ENCODE measurements around the gene SLC4A5. TPM values are rescaled to one million over a fixed set of nuclear protein-coding genes. Genes with fewer than 3 reads are reported as not detected.
"Not testable (repeated sequence)": the region's sequence is repeated elsewhere in the genome, so short reads cannot be mapped to it uniquely, and the experiment has no call there.

The SLC4A5 gene
- total RNA-seq, 1 donor from 2014 or later: 0.43 TPM

- DNase-seq (ENCODE audit: low read depth): no peak
These were observed 103.9 kb downstream of the SLC4A5 start for GRCh38 chr2:74239346-74239745.

DNA sequence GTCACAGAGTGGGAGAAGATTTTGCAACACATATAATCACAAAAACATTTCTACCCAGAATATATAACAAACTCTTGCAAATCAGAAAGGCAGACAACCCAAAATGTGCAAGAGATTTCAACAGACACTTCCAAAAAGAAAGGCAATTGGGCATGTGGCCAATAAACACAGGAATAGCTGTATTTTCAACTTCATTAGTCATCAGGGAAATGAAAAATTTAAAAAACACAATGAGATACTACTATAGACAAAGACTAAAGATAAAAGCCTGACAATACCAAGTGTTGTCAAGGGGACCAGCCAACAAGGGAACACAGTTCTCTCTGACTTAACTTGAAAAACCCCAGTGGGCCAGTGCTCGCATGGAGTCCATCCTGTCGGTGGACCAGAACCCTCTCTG lies 104.3 kb downstream of the SLC4A5 start:
- DNase-seq (ENCODE audit: low read depth): peak; percentile 46

- no peak for DNase-seq (ENCODE audit: low read depth)
These were observed 108.2 kb downstream of the SLC4A5 start for GRCh38 chr2:74235041-74235440.

DNA sequence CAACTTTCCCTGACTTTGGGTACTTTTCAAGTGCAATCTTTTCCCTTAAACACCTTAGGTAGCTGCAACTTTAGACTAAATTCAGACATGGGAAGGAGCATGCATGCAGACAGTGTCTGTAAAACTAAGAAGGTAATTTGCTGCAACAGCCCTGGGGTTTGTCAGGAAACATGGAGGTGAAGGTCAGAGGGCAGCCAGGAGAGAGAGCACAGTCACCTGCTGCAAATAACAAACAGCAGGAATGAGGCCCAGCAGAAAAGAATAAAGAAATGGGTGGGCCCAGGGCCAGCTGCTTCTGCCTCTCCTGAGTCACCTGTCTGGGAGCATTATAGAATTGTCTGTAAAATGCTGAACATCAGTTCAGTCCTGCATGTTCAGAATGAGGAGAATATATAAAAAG lies 109.6 kb downstream of the SLC4A5 start:
- DNase-seq (ENCODE audit: low read depth): no peak

- DNase-seq (ENCODE audit: low read depth): no peak
These were observed 110.8 kb downstream of the SLC4A5 start for GRCh38 chr2:74232426-74232825.

- DNase-seq (ENCODE audit: low read depth): not testable (repeated sequence)
These were observed 113.4 kb downstream of the SLC4A5 start for GRCh38 chr2:74229865-74230264.

GRCh38 chr2:74228772-74229171 lies 114.4 kb downstream of the SLC4A5 start:
- no peak for DNase-seq (ENCODE audit: low read depth)

GRCh38 chr2:74227646-74228045 lies 115.6 kb downstream of the SLC4A5 start:
- peak; percentile 40 for DNase-seq (ENCODE audit: low read depth)

DNA sequence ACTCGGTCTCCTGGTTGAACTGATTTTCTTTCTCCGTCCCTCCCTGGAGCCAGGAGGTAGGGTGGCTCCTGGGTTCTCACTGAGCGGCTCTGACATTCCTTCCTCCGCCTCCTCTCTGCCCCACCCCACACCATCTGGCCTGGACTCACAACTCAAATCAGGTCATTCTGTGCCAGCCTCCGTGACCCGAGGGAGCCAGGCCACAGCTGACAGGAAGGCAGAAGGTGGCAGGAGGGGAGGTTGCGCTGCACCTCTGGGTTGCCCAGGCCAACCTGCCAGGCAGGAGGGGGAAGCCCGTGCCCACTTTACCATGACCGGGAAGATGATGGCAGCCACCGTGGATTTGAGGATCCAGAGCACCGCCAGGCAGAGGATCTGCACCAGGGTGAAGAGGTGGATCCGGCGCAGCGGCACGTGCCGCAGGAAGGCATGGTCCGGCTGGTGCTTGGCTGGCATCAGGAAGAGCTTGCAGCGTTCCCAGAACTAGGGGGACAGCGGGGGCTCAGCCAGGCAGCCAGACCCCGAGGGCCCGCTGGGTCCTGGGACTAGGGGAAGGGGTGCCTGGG lies 116.5 kb downstream of the SLC4A5 start:
- DNase-seq (ENCODE audit: low read depth): peak; percentile 82

- no peak for DNase-seq (ENCODE audit: low read depth)
These were observed 117.3 kb downstream of the SLC4A5 start for GRCh38 chr2:74225698-74226459.

GRCh38 chr2:74223941-74224770 lies 119.1 kb downstream of the SLC4A5 start:
- no peak for DNase-seq (ENCODE audit: low read depth)

- DNase-seq (ENCODE audit: low read depth): no peak
These were observed 120.9 kb downstream of the SLC4A5 start for GRCh38 chr2:74222300-74222650.

GRCh38 chr2:74221604-74222299 lies 121.5 kb downstream of the SLC4A5 start:
- no peak for DNase-seq (ENCODE audit: low read depth)

DNA sequence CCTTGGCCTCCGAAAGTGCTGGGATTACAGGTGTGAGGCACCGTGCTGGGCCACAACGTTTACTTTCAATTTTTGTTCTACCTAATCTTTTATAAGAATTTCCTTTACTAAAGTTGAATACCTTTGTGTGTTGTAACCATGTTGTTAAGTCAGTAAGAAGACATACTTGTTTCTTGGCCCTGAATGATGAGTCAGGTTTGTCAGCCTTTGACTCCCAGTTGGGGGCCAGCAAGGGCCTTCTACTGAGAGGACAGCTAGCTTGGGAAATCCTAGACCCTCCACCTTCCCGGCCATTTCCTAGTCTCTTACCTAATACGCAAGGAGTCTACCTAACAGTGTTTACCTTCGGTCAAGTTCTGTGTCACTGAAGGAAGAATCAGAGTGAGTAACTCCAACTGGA lies 122.1 kb downstream of the SLC4A5 start:
- DNase-seq (ENCODE audit: low read depth): no peak

GRCh38 chr2:74219846-74220486 lies 123.2 kb downstream of the SLC4A5 start:
- no peak for DNase-seq (ENCODE audit: low read depth)

DNA sequence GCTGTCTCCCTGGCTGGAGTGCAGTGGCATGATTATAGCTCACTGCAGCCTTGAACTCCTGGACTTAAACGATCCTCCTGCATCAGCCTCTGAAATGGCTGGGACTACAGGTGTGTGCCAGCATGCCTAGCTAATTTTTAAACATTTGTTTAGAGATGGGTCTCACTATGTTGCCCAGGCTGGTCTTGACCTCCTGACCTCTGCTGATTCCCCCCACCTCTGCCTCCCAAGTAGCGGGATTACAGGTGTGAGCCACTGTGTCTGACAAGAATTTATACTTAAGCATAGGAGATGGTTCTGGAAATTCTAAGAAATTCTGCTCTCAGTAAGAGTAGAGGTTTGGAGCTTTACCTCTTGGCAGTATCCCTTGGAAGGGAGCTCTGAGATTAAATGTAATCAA lies 126.6 kb downstream of the SLC4A5 start:
- no peak for DNase-seq (ENCODE audit: low read depth)

DNA sequence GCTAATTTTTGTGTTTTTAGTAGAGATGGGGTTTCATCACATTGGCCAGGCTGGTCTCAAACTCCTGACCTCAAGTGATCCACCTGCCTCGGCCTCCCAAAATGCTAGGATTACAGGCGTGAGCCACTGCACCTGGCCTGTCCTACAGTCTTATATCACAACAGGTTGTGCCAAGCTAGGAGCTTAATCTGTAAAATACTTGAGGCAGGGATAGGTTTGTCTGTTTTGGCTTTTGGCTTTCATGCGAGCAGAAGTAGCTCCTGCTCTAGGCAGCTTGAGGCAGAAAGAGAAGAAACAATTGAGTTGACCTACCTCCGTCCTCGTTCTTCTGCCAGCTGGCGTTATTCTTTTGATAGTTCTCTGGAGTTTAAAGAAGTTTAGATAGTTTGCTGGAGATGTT lies 127.4 kb downstream of the SLC4A5 start:
- not testable (repeated sequence) for DNase-seq (ENCODE audit: low read depth)

GRCh38 chr2:74212702-74213410 lies 130.4 kb downstream of the SLC4A5 start:
- no peak for DNase-seq (ENCODE audit: low read depth)

- peak; percentile 94 for DNase-seq (ENCODE audit: low read depth)
These were observed 137.0 kb downstream of the SLC4A5 start for GRCh38 chr2:74206180-74206688.

- DNase-seq (ENCODE audit: low read depth): peak; percentile 77
These were observed 137.6 kb downstream of the SLC4A5 start for GRCh38 chr2:74205596-74205995.
